Measurements from ENCODE around the gene MLPH.

The MLPH gene

DNA sequence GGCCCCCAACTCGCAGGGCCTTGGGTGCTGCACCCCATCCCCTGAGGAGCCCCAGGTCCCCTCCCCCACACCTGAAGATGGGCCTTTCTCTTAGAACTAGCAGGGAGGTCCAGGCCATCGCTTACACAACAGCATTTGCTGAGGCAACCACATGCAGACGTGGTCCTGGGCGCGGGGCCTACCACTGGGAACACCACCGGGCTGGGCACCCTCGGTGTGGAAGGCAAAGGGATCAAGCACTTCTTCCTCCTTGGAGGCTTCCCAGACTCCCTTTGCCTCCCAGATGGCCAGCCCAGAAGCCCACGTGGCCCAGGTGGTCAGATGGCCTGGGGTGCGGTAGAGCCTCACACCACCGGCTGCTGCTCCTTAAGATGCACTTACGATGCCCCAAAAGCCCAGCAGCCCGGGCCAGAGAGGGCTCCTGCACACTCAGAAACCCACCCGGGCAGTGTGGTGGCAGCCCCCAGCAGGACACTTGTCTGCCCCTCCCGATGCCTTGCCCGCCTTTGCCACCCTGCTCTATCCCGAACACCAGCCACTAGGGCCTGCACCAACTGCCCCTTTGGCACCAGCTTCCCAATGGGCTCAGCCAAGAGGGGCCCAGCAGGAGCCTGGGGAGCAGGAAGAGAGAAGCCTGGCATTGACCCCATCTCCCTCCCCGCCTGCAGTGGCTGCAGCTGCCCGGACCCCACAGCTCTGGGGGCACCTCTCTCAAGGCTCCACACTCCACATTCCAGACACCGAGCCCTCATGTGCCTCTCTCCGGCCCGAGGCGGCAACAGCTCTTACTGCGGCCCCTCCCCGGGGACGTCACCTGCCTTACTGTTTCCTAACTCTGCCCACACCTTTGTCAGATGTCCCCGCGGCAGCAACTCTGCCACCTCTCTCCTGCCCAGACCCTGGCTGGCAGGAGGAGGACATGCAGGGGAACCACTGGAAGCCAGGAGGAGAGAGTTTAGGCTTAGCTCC lies 13.9 kb upstream of the MLPH start:
- DNase-seq (ENCODE audit: low spot score), result peak; percentile 75
- Histone ChIP-seq H3K27ac (peak overlapping the region in 1 of 2 donors; percentile 93), H3K4me3 (no peak overlapping the region)
- TF ChIP-seq, protein P1, sequence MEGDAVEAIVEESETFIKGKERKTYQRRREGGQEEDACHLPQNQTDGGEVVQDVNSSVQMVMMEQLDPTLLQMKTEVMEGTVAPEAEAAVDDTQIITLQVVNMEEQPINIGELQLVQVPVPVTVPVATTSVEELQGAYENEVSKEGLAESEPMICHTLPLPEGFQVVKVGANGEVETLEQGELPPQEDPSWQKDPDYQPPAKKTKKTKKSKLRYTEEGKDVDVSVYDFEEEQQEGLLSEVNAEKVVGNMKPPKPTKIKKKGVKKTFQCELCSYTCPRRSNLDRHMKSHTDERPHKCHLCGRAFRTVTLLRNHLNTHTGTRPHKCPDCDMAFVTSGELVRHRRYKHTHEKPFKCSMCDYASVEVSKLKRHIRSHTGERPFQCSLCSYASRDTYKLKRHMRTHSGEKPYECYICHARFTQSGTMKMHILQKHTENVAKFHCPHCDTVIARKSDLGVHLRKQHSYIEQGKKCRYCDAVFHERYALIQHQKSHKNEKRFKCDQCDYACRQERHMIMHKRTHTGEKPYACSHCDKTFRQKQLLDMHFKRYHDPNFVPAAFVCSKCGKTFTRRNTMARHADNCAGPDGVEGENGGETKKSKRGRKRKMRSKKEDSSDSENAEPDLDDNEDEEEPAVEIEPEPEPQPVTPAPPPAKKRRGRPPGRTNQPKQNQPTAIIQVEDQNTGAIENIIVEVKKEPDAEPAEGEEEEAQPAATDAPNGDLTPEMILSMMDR (IDR thresholded peaks at IDR 0.05), result no peak

DNA sequence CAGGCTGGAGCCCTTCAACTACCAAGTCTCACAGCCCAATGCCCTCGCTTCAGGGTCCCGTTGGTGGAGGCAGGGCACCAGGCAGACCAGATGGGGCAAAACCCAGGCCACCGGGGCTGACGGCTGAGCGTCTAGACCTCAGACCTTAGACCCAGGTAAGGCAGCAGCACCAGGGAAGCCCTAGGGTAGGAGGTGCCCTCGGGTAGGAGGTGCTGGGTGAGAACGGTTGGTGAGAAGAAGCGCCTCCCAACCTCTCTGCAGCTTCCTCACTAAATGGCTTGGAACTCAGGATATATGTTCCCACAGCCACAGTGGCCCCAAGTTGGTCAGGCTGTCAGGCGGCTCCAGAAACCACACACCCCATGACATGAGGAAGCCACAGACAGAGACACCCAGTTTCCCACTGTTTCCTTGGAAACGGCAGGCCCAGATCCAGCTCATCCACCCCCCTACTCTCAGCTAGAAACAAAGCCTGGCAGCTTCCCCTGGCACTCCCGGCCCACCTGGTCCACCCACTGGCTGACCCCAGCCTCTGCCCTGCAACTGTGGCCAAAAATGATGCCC lies 13.1 kb upstream of the MLPH start:
- Histone ChIP-seq H3K27ac (peak overlapping the region in 1 of 2 donors; percentile 93), H3K4me3 (no peak overlapping the region)
- TF ChIP-seq, protein P1 (IDR thresholded peaks at IDR 0.05), result no peak
- DNase-seq (ENCODE audit: low spot score), result peak; percentile 75

DNA sequence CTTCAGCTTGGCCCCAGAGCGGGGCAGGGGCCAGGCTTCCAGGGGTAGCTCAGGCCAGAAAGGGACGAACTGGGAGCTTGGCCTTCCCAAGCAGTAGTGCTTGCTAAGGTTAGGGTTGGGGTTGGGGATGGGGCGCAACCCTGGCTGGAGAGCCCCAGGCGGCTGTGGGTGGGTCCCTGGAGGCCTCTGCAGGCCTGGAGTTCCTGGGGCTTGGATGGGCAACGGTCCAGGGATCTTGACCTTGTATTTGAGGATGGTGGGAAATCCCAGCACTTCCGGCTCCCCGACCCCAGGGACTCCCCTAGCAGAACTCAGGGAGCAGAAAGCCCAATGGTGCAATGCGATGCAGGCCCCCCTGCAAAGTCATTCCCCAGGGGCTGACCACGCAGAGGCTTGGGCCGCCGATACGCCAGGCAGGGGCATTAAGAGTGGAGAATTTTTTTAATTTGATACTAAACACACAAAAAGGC lies 12.6 kb upstream of the MLPH start:
- TF ChIP-seq, protein P1 (IDR thresholded peaks at IDR 0.05), result no peak
- peak overlapping the region; percentile 87 for H3K4me3 ChIP-seq
- peak overlapping the region; percentile 90 to 93 for H3K27ac ChIP-seq
- peak; percentile 78 for DNase-seq (ENCODE audit: low spot score)

DNA sequence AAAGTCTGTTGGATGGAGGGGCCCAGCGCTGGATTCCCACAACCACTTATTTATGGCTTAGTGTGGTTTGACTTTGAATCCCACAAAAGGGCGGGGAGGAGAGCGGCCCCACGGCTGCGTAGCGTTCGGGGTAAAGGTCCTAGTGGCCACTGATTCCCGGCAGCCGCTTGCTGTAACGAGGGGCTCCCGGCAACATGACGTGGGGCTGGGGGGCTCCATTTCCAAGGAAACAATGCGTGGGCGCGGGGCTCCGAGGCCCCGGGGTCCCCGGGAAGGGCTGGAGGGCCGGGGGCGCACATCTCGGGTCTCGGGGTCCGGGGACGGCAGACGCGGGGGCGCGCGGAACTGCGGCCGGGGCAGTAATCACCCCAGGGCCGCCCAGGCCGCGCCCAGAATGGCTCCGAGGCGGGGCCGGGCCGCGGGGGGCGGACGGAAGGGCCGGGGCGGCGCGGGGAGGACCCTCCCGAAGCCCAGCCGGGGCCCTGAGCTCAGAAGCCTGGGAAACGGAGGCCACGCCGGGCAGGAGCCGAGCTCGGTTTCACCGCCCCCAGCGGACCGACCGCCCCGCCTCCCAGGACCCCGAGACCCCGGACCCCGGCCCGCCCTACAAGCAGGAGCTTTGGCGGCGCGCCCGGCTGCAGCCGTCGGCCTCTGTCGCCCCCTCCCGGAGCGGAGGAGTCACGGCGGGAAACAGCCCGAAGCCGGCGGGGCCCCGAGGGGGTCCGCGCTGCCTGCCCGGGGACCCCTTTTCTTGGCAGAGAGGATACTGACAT lies 11.9 kb upstream of the MLPH start:
- peak overlapping the region; percentile 90 to 93 for H3K27ac ChIP-seq
- peak overlapping the region; percentile 87 for H3K4me3 ChIP-seq
- DNase-seq (ENCODE audit: low spot score), result peak; percentile 84
- TF ChIP-seq, protein P1 (IDR thresholded peaks at IDR 0.05), result peak; percentile 96

DNA sequence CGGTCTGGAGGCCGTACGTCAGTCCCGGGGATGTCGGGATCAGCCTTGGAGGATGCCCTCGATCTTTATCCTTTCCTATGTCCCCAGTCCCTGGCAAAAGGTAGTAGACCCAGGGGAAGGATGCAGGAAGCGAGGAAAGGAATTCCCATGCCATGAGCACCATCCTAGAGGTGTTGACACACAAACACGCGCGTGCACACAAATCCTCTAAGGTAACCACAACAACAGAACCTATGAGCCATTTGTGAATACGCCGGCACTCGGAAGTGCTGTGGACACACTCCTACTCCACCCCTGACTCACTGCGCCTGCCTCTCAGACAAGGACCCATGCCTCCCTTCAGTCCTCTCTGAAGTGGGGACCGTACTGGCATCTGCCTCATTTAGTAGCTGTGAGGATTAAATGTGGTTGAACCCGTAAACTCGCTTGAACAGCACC lies 11.3 kb upstream of the MLPH start:
- TF ChIP-seq, protein P1 (IDR thresholded peaks at IDR 0.05), result peak; percentile 1
- H3K4me3 ChIP-seq, result peak overlapping the region; percentile 87
- peak overlapping the region; percentile 90 to 93 for H3K27ac ChIP-seq
- no peak for DNase-seq (ENCODE audit: low spot score)

DNA sequence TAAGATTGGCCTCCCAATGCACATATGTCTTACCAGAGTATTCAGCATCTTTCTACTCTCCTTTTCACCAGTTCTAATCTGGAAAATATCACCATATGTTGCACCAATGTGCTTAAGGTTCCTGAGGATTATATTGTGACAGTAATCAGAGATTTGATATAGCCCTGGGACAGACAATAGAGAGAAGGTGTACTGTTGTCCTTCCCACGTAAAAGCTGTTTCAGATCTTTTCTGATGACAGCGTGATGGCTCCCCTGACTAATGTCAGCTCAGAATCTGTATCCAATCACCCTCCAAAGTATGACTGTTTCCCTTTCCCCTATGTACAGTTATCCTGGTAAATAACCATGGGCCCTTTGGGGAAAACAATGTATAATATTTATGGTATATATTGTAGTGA lies 9.0 kb upstream of the MLPH start:
- TF ChIP-seq, protein P1 (IDR thresholded peaks at IDR 0.05), result no peak
- no peak overlapping the region for H3K27ac ChIP-seq
- no peak for DNase-seq (ENCODE audit: low spot score)
- no peak overlapping the region for H3K4me3 ChIP-seq

Measured in coronary artery (tissue), 2 donors.